HCT116 (cell line): ENCODE data around the gene TMEM147. TPM values are rescaled to one million over a fixed set of nuclear protein-coding genes. Genes with fewer than 3 reads are reported as not detected.

Experiments
- ATAC-seq: fragments of 200-7000 bp; cut with Tn5 transposase; 2 replicates; pipeline ENCODE4 v1.9.1; 2020; ENCODE audit warnings: mild to moderate bottlenecking, moderate library complexity
- BruUV-seq: library from RNA; stranded (reverse); fragments of 400-500 nt; replicated peaks from 2 replicates; lab custom pipeline; 2021; lab: Mats Ljungman, UMichigan
- CTCF ChIA-PET: fragments of 300-600 bp; sonication (Branson Sonifier 250); formaldehyde crosslinking; loops from one replicate; lab custom pipeline; 2021; ENCODE audit warnings: antibody characterized with exemption; lab: Charles Lee
- POLR2A ChIA-PET: fragments of 300-600, 350-600 bp; sonication (Branson Sonifier 250); formaldehyde crosslinking; loops from one replicate; lab custom pipeline; 2021; ENCODE audit warnings: antibody characterized with exemption; lab: Charles Lee
- RAD21 ChIA-PET, 2 experiments: fragments of 300-600 bp; sonication (Branson Sonifier 250); formaldehyde crosslinking; loops; one replicate each; lab custom pipeline; 2023; ENCODE audit warnings: low total read pairs in 2 of 2; ENCODE audit not compliant: uncharacterized antibody in 2 of 2, unreplicated experiment in 2 of 2, low non-redundant PET in 1 of 2; lab: Charles Lee
- DNase-seq: peaks from one replicate; pipeline ENCODE4 v3.0.0-alpha.2; 2010; ENCODE audit warnings: low read depth, low spot score
- H2AFZ ChIP-seq: fragments of 200-600 bp; shearing (Covaris generic), sonication (generic); 2 replicates; pipeline ENCODE4 v1.6.1; 2017; ENCODE audit warnings: low read depth, mixed run types, mixed read lengths, antibody characterized with exemption, low read length; ENCODE audit not compliant: poor library complexity, severe bottlenecking
- H3K27ac ChIP-seq: 2 replicates; pipeline ENCODE4 v1.5.1; 2012; ENCODE audit warnings: low read depth, low read length
- H3K27me3 ChIP-seq: fragments of 200-600 bp; sonication (generic); 2 replicates; pipeline ENCODE4 v1.6.1; 2016; ENCODE audit warnings: mixed run types, low read length, mixed read lengths; ENCODE audit not compliant: insufficient read depth
- H3K36me3 ChIP-seq, 2 experiments: fragments of 200-500 bp in 1 of 2; fragments of 200-600 bp in 1 of 2; sonication (Bioruptor generic) in 1 of 2; sonication (generic) in 1 of 2; 2 replicates each; pipeline versions ENCODE4 v1.5.1 to v1.6.1; 2014 to 2016; ENCODE audit warnings: low read length in 2 of 2, inconsistent platforms in 1 of 2, mixed read lengths in 1 of 2, mixed run types in 1 of 2; ENCODE audit not compliant: insufficient read depth in 2 of 2, control insufficient read depth in 1 of 2
- H3K4me1 ChIP-seq, 2 experiments: fragments of 200-600 bp in 1 of 2; sonication (generic) in 1 of 2; 2 replicates each; pipeline versions ENCODE4 v1.5.1 to v1.6.1; 2012 to 2017; ENCODE audit warnings: low read length in 2 of 2, inconsistent platforms in 1 of 2, mild to moderate bottlenecking in 1 of 2, mixed read lengths in 1 of 2, mixed run types in 1 of 2, moderate library complexity in 1 of 2; ENCODE audit not compliant: insufficient read depth in 2 of 2, control insufficient read depth in 1 of 2
- H3K4me2 ChIP-seq: fragments of 200-600 bp; sonication (generic); 2 replicates; pipeline ENCODE4 v1.6.1; 2017; ENCODE audit warnings: mixed run types, low read length, mixed read lengths
- H3K4me3 ChIP-seq, 2 experiments: fragments of 200-600 bp in 1 of 2; sonication (generic) in 1 of 2; replicated peaks in 1 of 2; 2 replicates each; pipeline ENCODE4 v1.5.1; 2011 to 2016; ENCODE audit warnings: low read length in 2 of 2, control low read depth in 1 of 2, low read depth in 1 of 2, mild to moderate bottlenecking in 1 of 2, mixed read lengths in 1 of 2, mixed run types in 1 of 2
- H3K79me2 ChIP-seq: fragments of 200-600 bp; sonication (generic); 2 replicates; pipeline ENCODE4 v1.6.1; 2017; ENCODE audit warnings: mild to moderate bottlenecking, mixed run types, low read length, moderate library complexity, mixed read lengths; ENCODE audit not compliant: insufficient read depth
- H3K9ac ChIP-seq: fragments of 200-600 bp; sonication (generic); 2 replicates; pipeline ENCODE4 v1.6.1; 2016; ENCODE audit warnings: low read length, mixed read lengths
- H3K9me2 ChIP-seq: fragments of 200-600 bp; sonication (generic), shearing (Covaris generic); 2 replicates; pipeline ENCODE4 v1.6.1; 2017; ENCODE audit warnings: mixed run types, mild to moderate bottlenecking, moderate library complexity; ENCODE audit not compliant: insufficient read depth
- H3K9me3 ChIP-seq, 2 experiments: fragments of 200-500 bp in 1 of 2; fragments of 200-600 bp in 1 of 2; sonication (Bioruptor generic) in 1 of 2; sonication (generic) in 1 of 2; 2 replicates each; pipeline ENCODE4 v1.6.1; 2014 to 2017; ENCODE audit warnings: low read length in 2 of 2, mixed read lengths in 2 of 2, inconsistent platforms in 1 of 2, low read depth in 1 of 2, mild to moderate bottlenecking in 1 of 2, mixed run types in 1 of 2, moderate library complexity in 1 of 2; ENCODE audit not compliant: control insufficient read depth in 1 of 2, insufficient read depth in 1 of 2
- H4K20me1 ChIP-seq: fragments of 200-600 bp; sonication (generic), shearing (Covaris generic); 2 replicates; pipeline ENCODE4 v1.6.1; 2017; ENCODE audit warnings: mixed run types, mild to moderate bottlenecking, moderate library complexity; ENCODE audit not compliant: insufficient read depth
- CBX3 ChIP-seq: IDR thresholded peaks from 2 replicates; pipeline ENCODE4 v1.6.1; 2012; ENCODE audit warnings: low read depth
- CEBPB ChIP-seq: IDR thresholded peaks from 2 replicates; pipeline ENCODE4 v1.6.1; 2012; ENCODE audit warnings: low read depth
- ELF1 ChIP-seq: IDR thresholded peaks from 2 replicates; pipeline ENCODE4 v1.6.1; 2012; ENCODE audit warnings: low read depth, borderline replicate concordance
- EZH2 ChIP-seq: fragments of 200-600 bp; sonication (generic); IDR thresholded peaks from 2 replicates; pipeline ENCODE4 v1.6.1; 2017; ENCODE audit warnings: antibody characterized with exemption, mixed run types
- FOSL1 ChIP-seq: IDR thresholded peaks from 2 replicates; pipeline ENCODE4 v1.6.1; 2012; ENCODE audit warnings: low read depth
- POLR2AphosphoS5 ChIP-seq: IDR thresholded peaks from 2 replicates; pipeline ENCODE4 v1.6.1; 2011; ENCODE audit warnings: mild to moderate bottlenecking, low read depth, low read length, moderate library complexity
- RAD21 ChIP-seq: IDR thresholded peaks from 2 replicates; pipeline ENCODE4 v1.6.1; 2012; ENCODE audit warnings: low read depth, mild to moderate bottlenecking
- SP1 ChIP-seq: IDR thresholded peaks from 2 replicates; pipeline ENCODE4 v1.6.1; 2012; ENCODE audit warnings: low read depth
- YY1 ChIP-seq: IDR thresholded peaks from 2 replicates; pipeline ENCODE4 v1.6.1; 2011; ENCODE audit warnings: low read length, low read depth, moderate library complexity, mild to moderate bottlenecking; ENCODE audit not compliant: insufficient replicate concordance; ENCODE audit errors: extremely low read depth
- ZFX ChIP-seq: fragments of 450-650 bp; IDR thresholded peaks from 2 replicates; pipeline ENCODE4 v1.6.1; 2017
- intact Hi-C: fragments of 100-400 bp; cut with micrococcal nuclease; formaldehyde crosslinking; loops from 2 replicates; pipeline ENCODE4 v1.10.0; 2022
- total RNA-seq: library from RNA; stranded (reverse); gene quantifications from one replicate; pipeline ENCODE4 v1.2.1, GENCODE V29; 2021; ENCODE audit not compliant: unreplicated experiment
- TF ChIP-seq, protein P1 (sequence below): IDR thresholded peaks from 2 replicates; pipeline ENCODE4 v1.6.1; 2012
- TF ChIP-seq, protein P2 (sequence below): IDR thresholded peaks from 2 replicates; pipeline ENCODE4 v1.6.1; 2012
- TF ChIP-seq, protein P3 (sequence below): IDR thresholded peaks from 2 replicates; pipeline ENCODE4 v1.6.1; 2012; ENCODE audit warnings: low read depth
- TF ChIP-seq, protein P4 (sequence below), 3 experiments: fragments of 200-600 bp in 1 of 3; sonication (generic) in 1 of 3; IDR thresholded peaks in 2 of 3; conservative IDR thresholded peaks in 1 of 3; 2 replicates each; pipeline ENCODE4 v1.5.1; 2012 to 2017; ENCODE audit warnings: low read depth in 2 of 3, low read length in 2 of 3, antibody characterized with exemption in 1 of 3, borderline replicate concordance in 1 of 3, control low read depth in 1 of 3, mild to moderate bottlenecking in 1 of 3, mixed read lengths in 1 of 3, mixed run types in 1 of 3, moderate library complexity in 1 of 3; ENCODE audit not compliant: insufficient read depth in 1 of 3

Gene TMEM147
- total RNA-seq, 1 experiment from 2014 or later = 128 TPM

DNA sequence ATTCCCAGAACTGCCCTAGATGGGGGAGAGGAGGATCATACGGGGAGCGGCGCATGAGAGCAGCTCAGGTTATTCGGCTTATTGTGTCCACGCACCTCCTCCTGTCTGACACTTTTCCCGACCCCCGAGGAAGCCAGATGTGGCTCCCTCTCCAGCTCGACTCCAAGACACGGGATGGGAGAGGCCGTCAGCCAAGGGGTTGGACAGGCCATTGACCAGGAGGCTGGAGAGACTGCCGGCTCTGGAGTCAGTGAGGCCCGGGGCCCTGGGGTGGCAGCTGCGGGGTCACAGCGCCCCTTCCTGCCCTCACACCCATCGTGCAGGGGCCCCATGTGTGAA, 34.8 kb upstream of the TMEM147 start:
- H4K20me1 ChIP-seq = no peaks in the 10 kb centered on the region
- peaks cover 2 to 24% of the 10 kb centered on the region in 2 experiments; a peak in 3 of 4 replicates for H3K36me3 ChIP-seq
- H3K79me2 ChIP-seq = peaks cover 45% of the 10 kb centered on the region
- no peaks in the 10 kb centered on the region for H3K27me3 ChIP-seq
- TF ChIP-seq CBX3 (no peak), ZFX (no peak), ELF1 (no peak), FOSL1 (no peak), YY1 (no peak), CEBPB (no peak), SP1 (no peak), RAD21 (no peak), POLR2AphosphoS5 (no peak)
- TF ChIP-seq, protein P1, sequence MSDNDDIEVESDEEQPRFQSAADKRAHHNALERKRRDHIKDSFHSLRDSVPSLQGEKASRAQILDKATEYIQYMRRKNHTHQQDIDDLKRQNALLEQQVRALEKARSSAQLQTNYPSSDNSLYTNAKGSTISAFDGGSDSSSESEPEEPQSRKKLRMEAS = no peak
- TF ChIP-seq, protein P2, sequence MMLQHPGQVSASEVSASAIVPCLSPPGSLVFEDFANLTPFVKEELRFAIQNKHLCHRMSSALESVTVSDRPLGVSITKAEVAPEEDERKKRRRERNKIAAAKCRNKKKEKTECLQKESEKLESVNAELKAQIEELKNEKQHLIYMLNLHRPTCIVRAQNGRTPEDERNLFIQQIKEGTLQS = no peak
- TF ChIP-seq, all 23 proteins: peak for 0
- H3K27ac ChIP-seq = peak overlapping the region; percentile 94
- POLR2A ChIA-PET = interaction anchor here (0.5 to 2.4 kb wide), 16 partner anchors 9 to 431 kb away, joined by 3 to 22 read pairs (median 4); partner anchors contain the start of genes COX6B1 and LIN37
- CTCF ChIA-PET = interaction anchor here (0.7 to 1.6 kb wide), 15 partner anchors 9 to 191 kb away, joined by 3 to 11 read pairs (median 3); partner anchors contain the start of gene COX6B1
- peaks cover 19 to 37% of the 10 kb centered on the region in 2 experiments for H3K4me1 ChIP-seq
- ATAC-seq = peak; percentile 8
- no peak overlapping the region for H2AFZ ChIP-seq
- peak overlapping the region; percentile 66 to 70 for H3K4me3 ChIP-seq
- DNase-seq = no peak
- intact Hi-C loops = loop anchor here (1.0 kb wide), 3 partner anchors 35 to 207 kb away; partner anchors contain the start of genes COX6B1 and TMEM147
- no peaks in the 10 kb centered on the region for H3K9me3 ChIP-seq
- RAD21 ChIA-PET = interaction anchor here in 1 of 2 experiments (0.5 kb wide), 1 partner anchor 159 kb away, joined by 3 read pairs; no protein-coding TSS in a partner anchor
- no peaks in the 10 kb centered on the region for H3K9me2 ChIP-seq
- BruUV-seq = no TSS peak
- peak overlapping the region; percentile 94 for H3K4me2 ChIP-seq
- peak overlapping the region; percentile 85 for H3K9ac ChIP-seq

DNA sequence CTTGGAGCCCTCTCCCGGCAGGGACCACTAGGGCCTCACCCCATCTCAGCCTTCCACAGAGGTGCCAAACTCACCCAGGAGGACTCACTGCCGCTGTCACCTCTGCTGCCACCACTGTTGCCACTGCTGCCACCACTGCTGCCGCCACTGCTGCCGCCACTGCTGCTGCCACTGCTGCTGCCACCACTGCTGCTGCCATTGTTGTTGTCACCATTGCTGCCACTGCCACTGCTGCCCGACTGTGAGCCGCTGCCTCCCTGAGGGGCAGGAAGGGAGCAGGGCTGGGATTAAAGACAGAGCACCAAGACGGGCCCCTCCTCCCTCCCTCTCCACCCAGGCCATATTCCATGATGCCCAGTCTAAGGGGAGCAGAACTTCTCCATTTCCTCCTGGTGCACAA, 34.1 kb upstream of the TMEM147 start:
- POLR2A ChIA-PET = interaction anchor here (1.1 to 1.3 kb wide), 2 partner anchors 16 to 134 kb away, joined by 4 read pairs; no protein-coding TSS in a partner anchor
- H3K4me1 ChIP-seq = peaks cover 19 to 37% of the 10 kb centered on the region in 2 experiments
- TF ChIP-seq, protein P1 = no peak
- TF ChIP-seq EZH2 = no peak
- TF ChIP-seq, protein P3, sequence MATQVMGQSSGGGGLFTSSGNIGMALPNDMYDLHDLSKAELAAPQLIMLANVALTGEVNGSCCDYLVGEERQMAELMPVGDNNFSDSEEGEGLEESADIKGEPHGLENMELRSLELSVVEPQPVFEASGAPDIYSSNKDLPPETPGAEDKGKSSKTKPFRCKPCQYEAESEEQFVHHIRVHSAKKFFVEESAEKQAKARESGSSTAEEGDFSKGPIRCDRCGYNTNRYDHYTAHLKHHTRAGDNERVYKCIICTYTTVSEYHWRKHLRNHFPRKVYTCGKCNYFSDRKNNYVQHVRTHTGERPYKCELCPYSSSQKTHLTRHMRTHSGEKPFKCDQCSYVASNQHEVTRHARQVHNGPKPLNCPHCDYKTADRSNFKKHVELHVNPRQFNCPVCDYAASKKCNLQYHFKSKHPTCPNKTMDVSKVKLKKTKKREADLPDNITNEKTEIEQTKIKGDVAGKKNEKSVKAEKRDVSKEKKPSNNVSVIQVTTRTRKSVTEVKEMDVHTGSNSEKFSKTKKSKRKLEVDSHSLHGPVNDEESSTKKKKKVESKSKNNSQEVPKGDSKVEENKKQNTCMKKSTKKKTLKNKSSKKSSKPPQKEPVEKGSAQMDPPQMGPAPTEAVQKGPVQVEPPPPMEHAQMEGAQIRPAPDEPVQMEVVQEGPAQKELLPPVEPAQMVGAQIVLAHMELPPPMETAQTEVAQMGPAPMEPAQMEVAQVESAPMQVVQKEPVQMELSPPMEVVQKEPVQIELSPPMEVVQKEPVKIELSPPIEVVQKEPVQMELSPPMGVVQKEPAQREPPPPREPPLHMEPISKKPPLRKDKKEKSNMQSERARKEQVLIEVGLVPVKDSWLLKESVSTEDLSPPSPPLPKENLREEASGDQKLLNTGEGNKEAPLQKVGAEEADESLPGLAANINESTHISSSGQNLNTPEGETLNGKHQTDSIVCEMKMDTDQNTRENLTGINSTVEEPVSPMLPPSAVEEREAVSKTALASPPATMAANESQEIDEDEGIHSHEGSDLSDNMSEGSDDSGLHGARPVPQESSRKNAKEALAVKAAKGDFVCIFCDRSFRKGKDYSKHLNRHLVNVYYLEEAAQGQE = no peak
- no peak for TF ChIP-seq SP1
- TF ChIP-seq, protein P4, sequence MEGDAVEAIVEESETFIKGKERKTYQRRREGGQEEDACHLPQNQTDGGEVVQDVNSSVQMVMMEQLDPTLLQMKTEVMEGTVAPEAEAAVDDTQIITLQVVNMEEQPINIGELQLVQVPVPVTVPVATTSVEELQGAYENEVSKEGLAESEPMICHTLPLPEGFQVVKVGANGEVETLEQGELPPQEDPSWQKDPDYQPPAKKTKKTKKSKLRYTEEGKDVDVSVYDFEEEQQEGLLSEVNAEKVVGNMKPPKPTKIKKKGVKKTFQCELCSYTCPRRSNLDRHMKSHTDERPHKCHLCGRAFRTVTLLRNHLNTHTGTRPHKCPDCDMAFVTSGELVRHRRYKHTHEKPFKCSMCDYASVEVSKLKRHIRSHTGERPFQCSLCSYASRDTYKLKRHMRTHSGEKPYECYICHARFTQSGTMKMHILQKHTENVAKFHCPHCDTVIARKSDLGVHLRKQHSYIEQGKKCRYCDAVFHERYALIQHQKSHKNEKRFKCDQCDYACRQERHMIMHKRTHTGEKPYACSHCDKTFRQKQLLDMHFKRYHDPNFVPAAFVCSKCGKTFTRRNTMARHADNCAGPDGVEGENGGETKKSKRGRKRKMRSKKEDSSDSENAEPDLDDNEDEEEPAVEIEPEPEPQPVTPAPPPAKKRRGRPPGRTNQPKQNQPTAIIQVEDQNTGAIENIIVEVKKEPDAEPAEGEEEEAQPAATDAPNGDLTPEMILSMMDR (IDR thresholded peaks at IDR 0.05 in 2 of 3, conservative IDR thresholded peaks at IDR 0.05 in 1 of 3; ENCODE audit: borderline replicate concordance in 1 of 3, insufficient read depth in 1 of 3, low read depth in 2 of 3, low read length in 2 of 3) = no peak
- TF ChIP-seq YY1 = no peak
- TF ChIP-seq ELF1 = no peak

More for the DNA sequence above, 34.1 kb upstream of the TMEM147 start:
- intact Hi-C loops = no loop called here
- Histone ChIP-seq H3K4me2 (no peak overlapping the region), H3K4me3 (no peak overlapping the region), H3K9me2 (no peaks in the 10 kb centered on the region), H4K20me1 (no peaks in the 10 kb centered on the region), H3K27me3 (no peaks in the 10 kb centered on the region), H2AFZ (no peak overlapping the region), H3K9me3 (no peaks in the 10 kb centered on the region), H3K9ac (no peak overlapping the region), H3K79me2 (peaks cover 37% of the 10 kb centered on the region), H3K27ac (no peak overlapping the region), H3K36me3 (peaks cover 0 to 16% of the 10 kb centered on the region in 2 experiments; a peak in 1 of 4 replicates)
- DNase-seq (no peak), ATAC-seq (no peak)
- ChIA-PET CTCF (interaction anchor here (1.4 to 1.6 kb wide), 3 partner anchors 90 to 191 kb away, joined by 3 read pairs; no protein-coding TSS in a partner anchor), RAD21 (no interaction called here)
- BruUV-seq = no TSS peak
